ENCODE results near the gene FBF1. TPM values are rescaled to one million over a fixed set of nuclear protein-coding genes. Genes with fewer than 3 reads are reported as not detected.

FBF1 gene
- total RNA-seq, 2 donors from 2014 or later, result 18.9 to 31.3 TPM

- 92% methylated on average over 11 of the region's 11 CpGs for WGBS
- Histone ChIP-seq H3K9me3 (no peaks in the 10 kb centered on the region), H3K36me3 (peaks cover 0 to 11% of the 10 kb centered on the region in 2 donors), H3K4me3 (no peak overlapping the region), H3K27me3 (replicated peaks; ENCODE audit: insufficient read depth) (no peaks in the 10 kb centered on the region), H3K4me1 (replicated peaks) (no peaks in the 10 kb centered on the region), H3K27ac (peak overlapping the region in 1 of 2 donors; percentile 44)
- DNase-seq (ENCODE audit: low spot score), result no peak
- TF ChIP-seq CTCF (IDR thresholded peaks at IDR 0.05) (no peak), POLR2AphosphoS5 (IDR thresholded peaks at IDR 0.05) (no peak), POLR2A (IDR thresholded peaks at IDR 0.05) (no peak)
- intact Hi-C loops (cut with DNase I), result no loop called here
These were observed 19.1 kb upstream of the FBF1 start for GRCh38 chr17:75959839-75960511.

GRCh38 chr17:75959051-75959838 is 18.4 kb upstream of the FBF1 start:
- 30% methylated on average over 8 of the region's 8 CpGs for WGBS
- H3K27ac ChIP-seq, result peak overlapping the region; percentile 33 to 44

GRCh38 chr17:75950855-75951554 is 10.2 kb upstream of the FBF1 start:
- no peak overlapping the region for H3K4me3 ChIP-seq
- 79% methylated on average over 8 of the region's 8 CpGs for WGBS
- no peak for TF ChIP-seq POLR2A (IDR thresholded peaks at IDR 0.05)
- TF ChIP-seq CTCF (IDR thresholded peaks at IDR 0.05), result no peak
- no peak for TF ChIP-seq POLR2AphosphoS5 (IDR thresholded peaks at IDR 0.05)
- no peaks in the 10 kb centered on the region for H3K9me3 ChIP-seq
- intact Hi-C loops (cut with DNase I), result no loop called here
- no peak overlapping the region for H3K27ac ChIP-seq
- no peaks in the 10 kb centered on the region for H3K4me1 ChIP-seq (replicated peaks)
- H3K27me3 ChIP-seq (replicated peaks; ENCODE audit: insufficient read depth), result no peaks in the 10 kb centered on the region
- H3K36me3 ChIP-seq, result peaks cover 23 to 27% of the 10 kb centered on the region in 2 donors
- no peak for DNase-seq (ENCODE audit: low spot score)

More at GRCh38 chr17:75959051-75959838, 18.4 kb upstream of the FBF1 start:
- no peak overlapping the region for H3K4me3 ChIP-seq
- H3K4me1 ChIP-seq (replicated peaks), result no peaks in the 10 kb centered on the region
- peaks cover 0 to 13% of the 10 kb centered on the region in 2 donors for H3K36me3 ChIP-seq
- TF ChIP-seq CTCF (IDR thresholded peaks at IDR 0.05) (no peak), POLR2AphosphoS5 (IDR thresholded peaks at IDR 0.05) (peak; percentile 6), POLR2A (IDR thresholded peaks at IDR 0.05) (no peak)
- intact Hi-C loops (cut with DNase I), result no loop called here
- no peaks in the 10 kb centered on the region for H3K27me3 ChIP-seq (replicated peaks; ENCODE audit: insufficient read depth)
- DNase-seq (ENCODE audit: low spot score), result no peak
- H3K9me3 ChIP-seq, result no peaks in the 10 kb centered on the region

GRCh38 chr17:75950421-75950820 is 9.6 kb upstream of the FBF1 start:
- no peaks in the 10 kb centered on the region for H3K9me3 ChIP-seq
- TF ChIP-seq POLR2AphosphoS5 (IDR thresholded peaks at IDR 0.05) (no peak), POLR2A (IDR thresholded peaks at IDR 0.05) (no peak), CTCF (IDR thresholded peaks at IDR 0.05) (no peak)
- H3K27ac ChIP-seq, result no peak overlapping the region
- H3K4me1 ChIP-seq (replicated peaks), result no peaks in the 10 kb centered on the region
- no peaks in the 10 kb centered on the region for H3K27me3 ChIP-seq (replicated peaks; ENCODE audit: insufficient read depth)
- peaks cover 22 to 23% of the 10 kb centered on the region in 2 donors for H3K36me3 ChIP-seq
- intact Hi-C loops (cut with DNase I), result no loop called here
- H3K4me3 ChIP-seq, result no peak overlapping the region
- no peak for DNase-seq (ENCODE audit: low spot score)
- 93% methylated on average over 6 of the region's 6 CpGs for WGBS
